Fibroblast of peridontal ligament (primary cell): ENCODE results near the gene MIS12.

ENCODE experiments used
- DNase-seq: peaks from one replicate; pipeline ENCODE4 v3.0.0-alpha.2; 2010; ENCODE audit errors: extremely low read depth

MIS12 gene

GRCh38 chr17:5535436-5535835, 49.1 kb downstream of the MIS12 start:
- no peak for DNase-seq

- DNase-seq, result peak; percentile 68
Measured at GRCh38 chr17:5536866-5537650, 50.7 kb downstream of the MIS12 start.

- DNase-seq, result no peak
Measured at GRCh38 chr17:5539286-5539685, 52.9 kb downstream of the MIS12 start.

- no peak for DNase-seq
Measured at GRCh38 chr17:5540321-5540720, 54.0 kb downstream of the MIS12 start.
